GM12878 (cell line): Measurements from ENCODE around the gene CPEB3. TPM values are rescaled to one million over a fixed set of nuclear protein-coding genes. Genes with fewer than 3 reads are reported as not detected.

Source experiments
- ATAC-seq: fragments of 200-7000 bp; cut with Tn5 transposase; 3 replicates; pipeline ENCODE4 v1.9.1; 2020; ENCODE audit warnings: mild to moderate bottlenecking, moderate library complexity
- BruUV-seq: library from RNA; stranded (reverse); fragments of 400-500 nt; replicated peaks from 2 replicates; lab custom pipeline; 2021; lab: Mats Ljungman, UMichigan
- CTCF ChIA-PET: fragments of 300-600 bp; sonication (Branson Sonifier 250); formaldehyde crosslinking; extraction: SDS; loops from one replicate; lab custom pipeline; 2021; ENCODE audit warnings: inconsistent platforms; lab: Yijun Ruan, JAX
- POLR2A ChIA-PET: fragments of 350-600 bp; formaldehyde crosslinking; extraction: SDS; loops from one replicate; lab custom pipeline; 2021; ENCODE audit warnings: inconsistent platforms; lab: Charles Lee
- RAD21 ChIA-PET: fragments of 300-600 bp; sonication (Branson Sonifier 250); formaldehyde crosslinking; loops from one replicate; lab custom pipeline; 2023; ENCODE audit warnings: antibody characterized with exemption; ENCODE audit not compliant: unreplicated experiment; lab: Charles Lee
- SMC1A ChIA-PET: fragments of 300-600 bp; sonication (Branson Sonifier 250); formaldehyde crosslinking; loops from one replicate; lab custom pipeline; 2023; ENCODE audit not compliant: unreplicated experiment, uncharacterized antibody; lab: Charles Lee
- DNase-seq: peaks from one replicate; pipeline ENCODE4 v3.0.0-alpha.2; 2011; ENCODE audit warnings: low read depth, low spot score
- FAIRE-seq: peaks from 3 replicates; lab custom pipeline; 2011; peaks lifted over from hg19 to GRCh38; lab: Jason Lieb, UNC
- H2AFZ ChIP-seq: 2 replicates; pipeline ENCODE4 v1.6.0; 2011; ENCODE audit warnings: low read depth, low read length, control low read depth; ENCODE audit not compliant: control insufficient read depth
- H3K27ac ChIP-seq: 2 replicates; pipeline ENCODE4 v1.5.1; 2011; ENCODE audit warnings: control low read depth; ENCODE audit not compliant: control insufficient read depth, insufficient read depth
- H3K27me3 ChIP-seq, 2 experiments: replicated peaks in 1 of 2; 2 replicates each; pipeline versions ENCODE4 v1.6.0 to v1.6.1; 2011; ENCODE audit warnings: low read length in 1 of 2; ENCODE audit not compliant: control insufficient read depth in 2 of 2, insufficient read depth in 2 of 2
- H3K36me3 ChIP-seq, 2 experiments: 2 replicates each; pipeline ENCODE4 v1.5.1; 2011; ENCODE audit warnings: low read length in 1 of 2; ENCODE audit not compliant: control insufficient read depth in 2 of 2, insufficient read depth in 2 of 2
- H3K4me1 ChIP-seq: 2 replicates; pipeline ENCODE4 v1.6.1; 2011; ENCODE audit warnings: mild to moderate bottlenecking, low read length, moderate library complexity, mixed read lengths; ENCODE audit not compliant: control insufficient read depth, insufficient read depth
- H3K4me2 ChIP-seq: 2 replicates; pipeline ENCODE4 v1.6.0; 2011; ENCODE audit warnings: control low read depth; ENCODE audit not compliant: control insufficient read depth, insufficient read depth
- H3K4me3 ChIP-seq: fragments of 200-600 bp; sonication (generic); 2 replicates; pipeline ENCODE4 v1.5.1; 2016
- H3K79me2 ChIP-seq: 2 replicates; pipeline ENCODE4 v1.6.0; 2011; ENCODE audit warnings: low read length; ENCODE audit not compliant: control insufficient read depth, insufficient read depth
- H3K9ac ChIP-seq: 2 replicates; pipeline ENCODE4 v1.8.0; 2011; ENCODE audit warnings: low read length, control low read depth, mixed read lengths; ENCODE audit not compliant: control insufficient read depth, insufficient read depth
- H3K9me3 ChIP-seq: replicated peaks from 3 replicates; pipeline ENCODE4 v1.5.1; 2011; ENCODE audit warnings: mild to moderate bottlenecking, low read length; ENCODE audit not compliant: control insufficient read depth, insufficient read depth
- H4K20me1 ChIP-seq: 2 replicates; pipeline ENCODE4 v1.6.0; 2011; ENCODE audit not compliant: control insufficient read depth, insufficient read depth
- BCL11A ChIP-seq: IDR thresholded peaks from 2 replicates; pipeline ENCODE4 v1.6.1; 2011; ENCODE audit warnings: low read depth, low read length
- BHLHE40 ChIP-seq, 2 experiments: fragments of 450-650 bp in 1 of 2; IDR thresholded peaks; 2 replicates each; pipeline ENCODE4 v1.6.1; 2011 to 2017; ENCODE audit warnings: low read depth in 2 of 2, borderline replicate concordance in 1 of 2, improper control_type of control experiment in 1 of 2, low read length in 1 of 2, mild to moderate bottlenecking in 1 of 2
- CEBPB ChIP-seq, 2 experiments: fragments of 150-350 bp in 1 of 2; IDR thresholded peaks; 2 replicates each; pipeline ENCODE4 v1.6.1; 2012 to 2014; ENCODE audit warnings: low read depth in 2 of 2, low read length in 2 of 2, borderline replicate concordance in 1 of 2, inconsistent platforms in 1 of 2
- EED ChIP-seq: sonication (generic); IDR thresholded peaks from 2 replicates; pipeline ENCODE4 v1.6.1; 2016; ENCODE audit warnings: antibody characterized with exemption, low read depth
- EP300 ChIP-seq, 2 experiments: fragments of 150-350 bp in 1 of 2; IDR thresholded peaks; 2 replicates each; pipeline ENCODE4 v1.6.1; 2011 to 2012; ENCODE audit warnings: low read depth in 2 of 2, low read length in 2 of 2, borderline replicate concordance in 1 of 2, improper control_type of control experiment in 1 of 2, inconsistent platforms in 1 of 2; ENCODE audit not compliant: control insufficient read depth in 1 of 2
- GATAD2B ChIP-seq: fragments of 450-650 bp; conservative IDR thresholded peaks from 2 replicates; pipeline ENCODE4 v1.6.1; 2017; ENCODE audit warnings: low read depth, mild to moderate bottlenecking, moderate library complexity
- KLF5 ChIP-seq: fragments of 450-650 bp; IDR thresholded peaks from 2 replicates; pipeline ENCODE4 v1.6.1; 2014; ENCODE audit warnings: mild to moderate bottlenecking; ENCODE audit not compliant: partially characterized antibody
- MTA2 ChIP-seq: fragments of 450-650 bp; IDR thresholded peaks from 2 replicates; pipeline ENCODE4 v1.6.1; 2016; ENCODE audit warnings: low read depth, mild to moderate bottlenecking, moderate library complexity
- NFYB ChIP-seq: IDR thresholded peaks from 2 replicates; pipeline ENCODE4 v1.6.1; 2011; ENCODE audit warnings: low read depth, mild to moderate bottlenecking, low read length, improper control_type of control experiment, moderate library complexity; ENCODE audit not compliant: insufficient read depth
- NR2F1 ChIP-seq: fragments of 450-650 bp; conservative IDR thresholded peaks from 2 replicates; pipeline ENCODE4 v1.6.1; 2017; ENCODE audit warnings: mild to moderate bottlenecking
- SIN3A ChIP-seq: IDR thresholded peaks from 2 replicates; pipeline ENCODE4 v1.6.1; 2012; ENCODE audit warnings: low read depth, low read length, improper control_type of control experiment
- SPI1 ChIP-seq: IDR thresholded peaks from 2 replicates; pipeline ENCODE4 v1.6.1; 2011; ENCODE audit warnings: low read depth, mild to moderate bottlenecking, low read length, moderate library complexity, borderline replicate concordance; ENCODE audit not compliant: insufficient read depth
- TAF1 ChIP-seq: IDR thresholded peaks from 2 replicates; pipeline ENCODE4 v1.6.1; 2011; ENCODE audit warnings: mild to moderate bottlenecking, low read depth, low read length, borderline replicate concordance
- TCF3 ChIP-seq: IDR thresholded peaks from 2 replicates; pipeline ENCODE4 v1.6.1; 2012; ENCODE audit warnings: low read depth, mild to moderate bottlenecking, low read length, borderline replicate concordance; ENCODE audit not compliant: insufficient read depth
- ZBED1 ChIP-seq: IDR thresholded peaks from 2 replicates; pipeline ENCODE4 v1.6.1; 2016; ENCODE audit warnings: borderline replicate concordance
- ZNF384 ChIP-seq: IDR thresholded peaks from 2 replicates; pipeline ENCODE4 v1.6.1; 2012; ENCODE audit warnings: low read depth, mild to moderate bottlenecking, low read length, improper control_type of control experiment, borderline replicate concordance
- WGBS: methylation state at CpG from one replicate; pipeline ENCODE4 v1.1.6; 2016; ENCODE audit warnings: low lambda C conversion rate; ENCODE audit not compliant: insufficient replicate concordance, insufficient coverage; ENCODE audit errors: missing lambda C conversion rate; 5-methylcytosine and 5-hydroxymethylcytosine counted together
- in situ Hi-C: fragments of 300-500 bp; cut with MboI; formaldehyde crosslinking; loops from 9 replicates; pipeline ENCODE4 v1.14.3; 2018; ENCODE audit warnings: mixed read lengths
- intact Hi-C: fragments of 100-400 bp; cut with micrococcal nuclease; formaldehyde crosslinking; loops from one replicate; pipeline ENCODE4 v1.14.2; 2022; ENCODE audit not compliant: unreplicated experiment
- polyA plus RNA-seq, 11 experiments: library from polyadenylated mRNA; depleted of rRNA in 4 of 11; unstranded in 6 of 11; stranded (reverse) in 5 of 11; fragments of >200 nt; fragmentation: Nextera tagmentation in 4 of 11; fragmentation: Illumina TruSeq in 1 of 11; extraction: Ambion mirVana in 4 of 11; extraction: Trizol in 1 of 11; gene quantifications; 1 replicate in 1 of 11; 2 replicates in 10 of 11; pipeline versions ENCODE4 v1.2.1 to v1.2.3, GENCODE V29; 2011 to 2016; ENCODE audit warnings: inconsistent platforms in 2 of 11, missing spikeins in 2 of 11, low read depth in 1 of 11
- total RNA-seq, 4 experiments: library from RNA; depleted of rRNA in 3 of 4; stranded (reverse); fragments of >200 nt in 3 of 4; fragmentation: Illumina TruSeq in 1 of 4; extraction: Trizol in 1 of 4; gene quantifications; 2 replicates each; pipeline versions ENCODE4 v1.2.1 to v1.2.3, GENCODE V29; 2013 to 2021
- TF ChIP-seq, protein P1 (sequence below): IDR thresholded peaks from 2 replicates; pipeline ENCODE4 v1.6.1; 2012; ENCODE audit warnings: low read depth, low read length, improper control_type of control experiment
- TF ChIP-seq, protein P2 (sequence below): fragments of 450-650 bp; IDR thresholded peaks from 2 replicates; pipeline ENCODE4 v1.6.1; 2016; ENCODE audit warnings: mild to moderate bottlenecking

Gene CPEB3
- total and polyA plus RNA-seq, 10 of the 15 experiments (the other 5 are each of a cell fraction or from before 2014, with no cell fraction given) = 0.50 to 2.3 (median 1.2) TPM

DNA sequence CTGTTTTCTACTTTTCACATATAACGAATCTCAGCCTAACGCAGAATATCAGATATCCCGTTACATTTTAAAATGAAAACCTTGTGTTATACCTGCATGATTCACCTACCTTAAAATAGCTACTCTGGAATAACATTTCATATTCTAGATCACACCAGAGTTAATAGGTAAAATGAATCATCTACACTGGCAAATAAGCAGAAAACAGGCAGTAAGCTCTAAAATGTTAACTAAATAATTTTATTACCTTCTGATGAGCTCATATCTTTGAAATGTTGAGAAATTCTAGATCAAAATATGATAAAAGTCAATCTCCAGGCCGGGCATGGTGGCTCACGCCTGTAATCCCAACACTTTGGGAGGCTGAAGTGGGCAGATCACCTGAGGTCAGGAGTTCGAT, 71.3 kb downstream of the CPEB3 start (continued):
- TF ChIP-seq NFYB (no peak), KLF5 (no peak), ZBED1 (no peak), SIN3A (no peak), TCF3 (no peak), EED (no peak), CEBPB (IDR thresholded peaks at IDR 0.05; ENCODE audit: borderline replicate concordance in 1 of 2, low read depth in 2 of 2, low read length in 2 of 2) (no peak), GATAD2B (no peak)
- TF ChIP-seq, protein P1, sequence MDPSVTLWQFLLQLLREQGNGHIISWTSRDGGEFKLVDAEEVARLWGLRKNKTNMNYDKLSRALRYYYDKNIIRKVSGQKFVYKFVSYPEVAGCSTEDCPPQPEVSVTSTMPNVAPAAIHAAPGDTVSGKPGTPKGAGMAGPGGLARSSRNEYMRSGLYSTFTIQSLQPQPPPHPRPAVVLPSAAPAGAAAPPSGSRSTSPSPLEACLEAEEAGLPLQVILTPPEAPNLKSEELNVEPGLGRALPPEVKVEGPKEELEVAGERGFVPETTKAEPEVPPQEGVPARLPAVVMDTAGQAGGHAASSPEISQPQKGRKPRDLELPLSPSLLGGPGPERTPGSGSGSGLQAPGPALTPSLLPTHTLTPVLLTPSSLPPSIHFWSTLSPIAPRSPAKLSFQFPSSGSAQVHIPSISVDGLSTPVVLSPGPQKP = no peak

DNA sequence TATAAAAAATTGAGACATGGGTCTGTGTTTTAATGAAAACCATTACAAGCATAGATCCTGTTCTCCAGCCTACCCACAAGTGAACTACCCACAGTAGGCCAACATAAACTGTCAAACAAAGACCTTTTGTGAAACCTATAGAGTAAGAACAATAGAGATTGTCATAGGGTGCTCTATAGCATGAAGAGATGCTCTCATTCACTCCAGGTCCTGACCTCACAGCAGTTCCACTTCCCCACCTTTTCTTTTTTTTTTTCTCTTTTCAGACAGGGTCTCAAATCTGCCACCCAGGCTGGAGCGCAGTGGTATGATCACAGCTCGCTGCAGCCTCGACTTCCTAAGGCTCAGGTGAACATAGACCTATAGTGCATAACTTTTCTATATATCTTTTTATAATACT, 72.3 kb downstream of the CPEB3 start:
- no peak overlapping the region for H3K4me2 ChIP-seq
- no TSS peak for BruUV-seq
- H3K27me3 ChIP-seq = no peaks in the 10 kb centered on the region
- no peak for FAIRE-seq
- SMC1A ChIA-PET = interaction anchor here (0.8 to 2.9 kb wide), 3 partner anchors 12 to 131 kb away, joined by 3 to 7 read pairs (median 6); no protein-coding TSS in a partner anchor
- H3K4me1 ChIP-seq = no peaks in the 10 kb centered on the region; the same call in 1 of the 2 replicates
- TF ChIP-seq BHLHE40 (IDR thresholded peaks at IDR 0.05; ENCODE audit: borderline replicate concordance in 1 of 2, low read depth in 2 of 2, low read length in 1 of 2) (no peak), EP300 (IDR thresholded peaks at IDR 0.05; ENCODE audit: borderline replicate concordance in 1 of 2, control insufficient read depth in 1 of 2, low read depth in 2 of 2, low read length in 2 of 2) (peak in 1 of 2 experiments; percentile 69; a peak in 2 of 4 replicates), SPI1 (peak; percentile 75; the same call in 1 of the 2 replicates), TAF1 (no peak), CEBPB (IDR thresholded peaks at IDR 0.05; ENCODE audit: borderline replicate concordance in 1 of 2, low read depth in 2 of 2, low read length in 2 of 2) (no peak), MTA2 (peak; percentile 13; the same call in 1 of the 2 replicates), ZNF384 (peak; percentile 59; the same call in 1 of the 2 replicates), BCL11A (0 out of 2 replicates have a peak, but pooled peaks have one; percentile 22), NR2F1 (peak; percentile 51; the same call in 1 of the 2 replicates)
- TF ChIP-seq, protein P2, sequence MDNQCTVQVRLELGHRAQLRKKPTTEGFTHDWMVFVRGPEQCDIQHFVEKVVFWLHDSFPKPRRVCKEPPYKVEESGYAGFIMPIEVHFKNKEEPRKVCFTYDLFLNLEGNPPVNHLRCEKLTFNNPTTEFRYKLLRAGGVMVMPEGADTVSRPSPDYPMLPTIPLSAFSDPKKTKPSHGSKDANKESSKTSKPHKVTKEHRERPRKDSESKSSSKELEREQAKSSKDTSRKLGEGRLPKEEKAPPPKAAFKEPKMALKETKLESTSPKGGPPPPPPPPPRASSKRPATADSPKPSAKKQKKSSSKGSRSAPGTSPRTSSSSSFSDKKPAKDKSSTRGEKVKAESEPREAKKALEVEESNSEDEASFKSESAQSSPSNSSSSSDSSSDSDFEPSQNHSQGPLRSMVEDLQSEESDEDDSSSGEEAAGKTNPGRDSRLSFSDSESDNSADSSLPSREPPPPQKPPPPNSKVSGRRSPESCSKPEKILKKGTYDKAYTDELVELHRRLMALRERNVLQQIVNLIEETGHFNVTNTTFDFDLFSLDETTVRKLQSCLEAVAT = 0 out of 2 replicates have a peak, but pooled peaks have one; percentile 46
- TF ChIP-seq, all 136 proteins: peak for 7
- no peaks in the 10 kb centered on the region for H3K36me3 ChIP-seq
- in situ Hi-C loops = no loop called here
- no peaks in the 10 kb centered on the region for H3K79me2 ChIP-seq
- no peak overlapping the region for H3K4me3 ChIP-seq
- ChIA-PET RAD21 (interaction anchor here (0.9 to 1.6 kb wide), 2 partner anchors 127 to 131 kb away, joined by 4 read pairs; no protein-coding TSS in a partner anchor), CTCF (interaction anchor here (1.3 kb wide), 1 partner anchor 14 kb away, joined by 3 read pairs; no protein-coding TSS in a partner anchor), POLR2A (no interaction called here)
- no peak overlapping the region for H3K9ac ChIP-seq
- DNase-seq (no peak), ATAC-seq (peak; percentile 87)
- H3K27ac ChIP-seq = no peak overlapping the region
- H2AFZ ChIP-seq = no peak overlapping the region
- 97% methylated on average over 3 of the region's 3 CpGs for WGBS
- H3K9me3 ChIP-seq = no peaks in the 10 kb centered on the region
- no peaks in the 10 kb centered on the region for H4K20me1 ChIP-seq
- intact Hi-C loops = no loop called here
